HuH-7 (cell line): ENCODE measurements around the gene SPEN.
"Not testable (repeated sequence)": the region's sequence is repeated elsewhere in the genome, so short reads cannot be mapped to it uniquely, and the experiment has no call there.

Experiments used
- DNase-seq: peaks from one replicate; pipeline ENCODE4 v3.0.0; 2011; ENCODE audit warnings: low spot score

The SPEN gene, protein sequence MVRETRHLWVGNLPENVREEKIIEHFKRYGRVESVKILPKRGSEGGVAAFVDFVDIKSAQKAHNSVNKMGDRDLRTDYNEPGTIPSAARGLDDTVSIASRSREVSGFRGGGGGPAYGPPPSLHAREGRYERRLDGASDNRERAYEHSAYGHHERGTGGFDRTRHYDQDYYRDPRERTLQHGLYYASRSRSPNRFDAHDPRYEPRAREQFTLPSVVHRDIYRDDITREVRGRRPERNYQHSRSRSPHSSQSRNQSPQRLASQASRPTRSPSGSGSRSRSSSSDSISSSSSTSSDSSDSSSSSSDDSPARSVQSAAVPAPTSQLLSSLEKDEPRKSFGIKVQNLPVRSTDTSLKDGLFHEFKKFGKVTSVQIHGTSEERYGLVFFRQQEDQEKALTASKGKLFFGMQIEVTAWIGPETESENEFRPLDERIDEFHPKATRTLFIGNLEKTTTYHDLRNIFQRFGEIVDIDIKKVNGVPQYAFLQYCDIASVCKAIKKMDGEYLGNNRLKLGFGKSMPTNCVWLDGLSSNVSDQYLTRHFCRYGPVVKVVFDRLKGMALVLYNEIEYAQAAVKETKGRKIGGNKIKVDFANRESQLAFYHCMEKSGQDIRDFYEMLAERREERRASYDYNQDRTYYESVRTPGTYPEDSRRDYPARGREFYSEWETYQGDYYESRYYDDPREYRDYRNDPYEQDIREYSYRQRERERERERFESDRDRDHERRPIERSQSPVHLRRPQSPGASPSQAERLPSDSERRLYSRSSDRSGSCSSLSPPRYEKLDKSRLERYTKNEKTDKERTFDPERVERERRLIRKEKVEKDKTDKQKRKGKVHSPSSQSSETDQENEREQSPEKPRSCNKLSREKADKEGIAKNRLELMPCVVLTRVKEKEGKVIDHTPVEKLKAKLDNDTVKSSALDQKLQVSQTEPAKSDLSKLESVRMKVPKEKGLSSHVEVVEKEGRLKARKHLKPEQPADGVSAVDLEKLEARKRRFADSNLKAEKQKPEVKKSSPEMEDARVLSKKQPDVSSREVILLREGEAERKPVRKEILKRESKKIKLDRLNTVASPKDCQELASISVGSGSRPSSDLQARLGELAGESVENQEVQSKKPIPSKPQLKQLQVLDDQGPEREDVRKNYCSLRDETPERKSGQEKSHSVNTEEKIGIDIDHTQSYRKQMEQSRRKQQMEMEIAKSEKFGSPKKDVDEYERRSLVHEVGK (N-terminal part only)

DNA sequence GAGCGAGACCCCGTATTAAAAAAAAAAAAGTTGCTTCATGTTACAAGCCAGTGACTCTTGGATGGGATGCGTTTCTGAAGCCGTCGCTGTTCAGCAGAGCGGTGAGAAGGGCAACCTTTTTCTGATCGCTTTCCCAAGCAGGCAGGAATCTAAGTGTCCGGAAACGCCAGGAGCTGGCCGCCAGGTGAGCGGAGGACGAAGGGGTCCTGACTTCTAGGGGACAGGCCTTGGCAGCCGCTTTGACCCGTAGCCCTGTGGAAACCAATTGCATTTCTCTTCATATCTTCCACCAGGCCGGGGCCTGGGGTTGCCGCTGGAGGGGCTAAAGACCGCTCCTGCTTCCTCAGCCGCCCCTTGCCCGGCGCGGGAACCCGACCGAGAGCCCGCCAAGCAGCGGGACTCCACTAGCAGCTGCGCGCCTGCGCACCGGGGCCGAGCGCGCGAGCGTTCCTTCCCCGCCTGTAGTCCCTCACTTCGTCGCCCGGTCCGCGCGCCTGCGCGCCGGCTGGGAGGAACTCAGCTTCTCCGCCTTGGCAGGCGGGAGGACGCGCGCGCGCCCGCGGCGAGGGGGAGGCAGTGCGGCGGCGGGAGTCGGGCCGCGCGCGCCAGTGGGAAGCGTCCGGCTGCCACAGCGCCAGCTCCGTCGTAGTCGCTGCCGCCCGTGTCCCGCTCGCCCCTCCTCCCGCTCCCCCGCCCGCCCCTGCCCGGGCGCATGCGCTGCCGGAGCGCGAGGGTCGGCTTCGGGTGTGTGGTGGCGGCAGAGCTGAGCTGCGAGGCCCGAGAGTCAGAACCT, at the start of gene SPEN:
Gene SPEN, plus strand, starts transcription at position 608 of the 793 bp plus-strand sequence. CDS start 361 bp downstream, outside the sequence.
- DNase-seq = peak; percentile 87

DNA sequence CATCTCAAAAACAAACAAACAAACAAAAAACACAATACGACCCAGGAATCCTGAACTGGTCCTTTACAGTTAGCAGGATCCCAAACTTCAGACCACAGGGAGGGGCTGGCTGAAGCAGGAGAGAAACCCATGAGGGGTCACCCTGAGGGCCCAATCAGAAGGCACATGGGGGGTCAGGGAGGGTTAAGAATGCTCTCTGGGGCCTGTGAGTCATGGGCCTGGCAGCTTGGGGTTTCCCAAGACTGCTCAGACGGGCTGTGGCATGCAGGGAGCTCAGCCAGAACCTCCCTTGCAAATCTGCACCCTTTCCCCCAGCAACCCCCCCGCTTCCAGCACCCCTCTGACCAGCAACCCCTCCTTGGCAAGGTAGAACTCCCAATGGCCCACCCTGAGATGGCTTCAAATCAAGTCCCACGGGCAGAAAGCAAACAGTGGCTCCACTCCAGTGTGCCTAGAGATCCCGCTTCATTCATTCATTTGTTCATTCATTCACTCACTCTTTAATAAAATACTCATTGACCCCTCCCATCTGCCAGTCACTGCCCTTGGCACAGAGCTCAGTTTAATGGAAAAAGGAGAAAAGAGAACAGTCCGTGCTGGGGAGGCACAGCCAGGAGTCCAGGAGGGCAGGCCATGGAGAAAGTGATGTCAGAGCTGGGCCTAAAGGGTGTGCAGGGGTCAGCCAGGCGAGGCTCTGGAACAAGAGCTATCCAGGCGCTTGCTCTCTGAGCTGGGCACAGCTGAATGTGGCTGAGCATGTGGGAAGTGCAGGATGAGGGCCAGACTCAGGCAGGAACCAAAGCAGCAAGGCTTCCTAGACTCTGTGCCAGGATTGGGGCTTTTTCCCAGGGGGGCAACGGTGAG, 48.3 kb upstream of the SPEN start:
- DNase-seq = no peak

DNA sequence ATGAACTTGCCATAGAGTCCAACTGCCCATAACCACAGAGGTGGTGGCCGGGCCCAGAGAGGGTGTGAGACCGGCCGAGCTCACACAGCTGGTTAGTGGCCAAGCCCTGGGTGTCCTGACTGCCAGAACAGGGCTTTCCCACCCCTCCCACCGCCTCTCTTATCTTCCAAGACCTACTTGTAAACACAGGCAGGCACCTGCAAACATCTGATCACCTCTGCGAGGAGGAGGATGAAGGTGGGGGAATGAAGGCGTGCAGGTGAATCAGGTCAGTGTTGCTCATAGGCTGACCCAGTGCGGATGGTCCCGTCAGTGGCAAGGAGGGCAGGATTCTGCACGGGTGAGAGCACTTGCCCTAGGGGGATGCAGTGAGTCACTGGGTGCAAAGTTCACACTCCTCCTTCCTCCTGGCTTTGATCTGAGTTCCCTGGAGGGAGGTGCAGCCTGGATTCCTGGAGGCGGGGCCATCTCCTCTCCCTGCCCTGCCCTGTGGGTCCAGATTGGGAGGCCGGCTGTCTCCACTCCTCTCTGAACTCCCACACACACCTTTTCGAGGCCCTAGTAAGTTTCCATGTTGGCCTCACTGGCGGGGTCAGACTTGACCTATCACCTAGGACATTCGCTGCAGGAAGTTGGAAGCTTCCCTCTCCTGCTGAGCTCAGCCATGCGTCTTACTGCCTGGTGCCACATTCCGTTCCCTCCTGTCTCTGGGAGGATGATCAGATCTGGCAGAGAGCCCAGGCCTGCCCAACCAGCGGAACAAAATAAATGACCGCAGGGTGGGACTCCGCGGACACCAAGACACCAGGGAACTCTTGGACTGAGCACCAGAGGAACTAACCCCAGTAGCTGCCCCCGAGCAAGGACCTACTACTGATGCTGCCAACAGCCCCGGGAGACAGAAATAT, 47.3 kb upstream of the SPEN start:
- DNase-seq = peak; percentile 80

DNA sequence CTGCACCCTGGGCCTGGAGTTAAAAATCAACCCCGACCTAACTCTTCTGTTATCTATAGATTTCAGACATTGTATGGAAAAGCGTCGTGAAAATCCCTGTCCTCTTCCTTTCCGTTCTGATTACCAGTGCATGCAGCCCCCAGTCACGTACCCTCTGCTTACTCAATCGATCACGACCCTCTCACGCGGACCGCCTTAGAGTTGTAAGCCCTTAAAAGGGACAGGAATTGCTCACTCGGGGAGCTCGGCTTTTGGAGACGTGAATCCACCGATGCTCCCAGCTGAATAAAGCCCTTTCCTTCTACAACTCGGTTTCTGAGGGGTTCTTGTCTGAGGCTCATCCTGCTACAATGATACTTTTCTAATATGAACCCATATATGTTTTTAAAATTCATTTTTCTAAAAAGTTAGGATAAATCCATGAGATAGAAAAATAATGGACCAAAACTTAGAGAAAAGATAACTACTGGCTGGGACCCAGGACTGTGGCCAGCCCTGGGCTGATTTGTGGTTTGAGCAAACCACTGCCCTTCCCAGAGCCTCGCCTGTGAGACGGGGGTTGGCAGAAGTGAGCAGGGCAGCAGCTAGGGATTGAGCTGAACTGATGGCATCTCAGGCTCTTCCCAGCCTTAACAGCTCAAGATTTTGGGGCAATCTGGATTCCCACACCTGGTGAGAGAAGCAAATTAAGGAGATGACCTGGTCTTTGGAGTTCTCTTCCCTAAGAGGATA, 45.1 kb upstream of the SPEN start:
- no peak for DNase-seq

DNA sequence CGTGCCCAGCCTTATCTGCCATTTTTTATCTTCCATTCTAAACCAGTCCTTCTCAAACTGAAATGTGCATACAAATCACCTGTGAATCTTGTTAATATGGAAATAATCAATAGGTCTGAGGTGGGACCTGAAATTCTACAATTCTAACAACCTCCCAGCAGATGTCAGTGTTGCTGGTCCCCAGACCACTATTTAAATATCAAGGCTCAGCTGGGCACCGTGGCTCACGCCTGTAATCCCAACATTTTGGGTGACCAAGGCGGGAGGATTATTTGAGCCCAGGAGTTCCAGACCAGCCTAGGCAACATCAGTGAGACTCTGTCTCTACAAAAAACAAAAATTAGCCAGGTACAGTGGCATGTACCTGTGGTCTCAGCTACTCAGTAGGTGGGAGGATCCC, 44.1 kb upstream of the SPEN start:
- no peak for DNase-seq

DNA sequence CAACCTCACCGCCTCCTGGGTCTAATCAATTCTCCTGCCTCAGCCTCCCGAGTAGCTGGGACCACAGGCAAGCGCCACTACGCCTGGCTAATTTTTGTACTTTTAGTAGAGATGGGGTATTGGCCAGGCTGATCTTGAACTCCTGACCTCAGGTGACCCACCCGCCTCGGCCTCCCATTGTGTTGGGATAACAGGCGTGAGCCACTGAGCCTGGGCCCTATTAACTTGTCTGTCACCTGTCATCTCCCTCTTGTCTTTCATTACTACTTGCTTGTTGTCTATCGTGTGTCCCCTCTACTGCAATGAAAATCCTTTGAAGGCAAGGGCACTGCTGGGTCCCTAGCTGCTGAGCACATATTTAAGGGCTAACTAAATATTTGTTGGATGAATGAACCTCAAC, 43.4 kb upstream of the SPEN start:
- no peak for DNase-seq

DNA sequence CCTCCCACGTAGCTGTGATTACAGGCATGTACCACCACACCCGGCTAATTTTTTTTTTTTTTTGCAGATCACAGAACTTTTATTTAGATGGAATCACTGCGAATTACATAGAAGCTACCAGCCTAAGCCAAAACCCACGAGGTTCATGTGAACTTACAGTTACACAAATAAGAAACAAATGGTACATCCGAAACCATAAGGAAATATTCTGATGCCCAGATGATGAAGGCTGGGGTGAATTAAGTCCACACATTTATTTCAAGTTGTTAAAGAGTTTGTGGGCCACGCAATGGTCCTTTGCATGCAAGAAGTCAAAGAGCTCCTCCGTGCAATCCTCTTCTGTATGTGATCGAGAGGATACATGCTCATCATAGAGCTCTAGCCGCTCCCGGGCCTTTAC, 40.4 kb upstream of the SPEN start:
- DNase-seq = no peak

DNA sequence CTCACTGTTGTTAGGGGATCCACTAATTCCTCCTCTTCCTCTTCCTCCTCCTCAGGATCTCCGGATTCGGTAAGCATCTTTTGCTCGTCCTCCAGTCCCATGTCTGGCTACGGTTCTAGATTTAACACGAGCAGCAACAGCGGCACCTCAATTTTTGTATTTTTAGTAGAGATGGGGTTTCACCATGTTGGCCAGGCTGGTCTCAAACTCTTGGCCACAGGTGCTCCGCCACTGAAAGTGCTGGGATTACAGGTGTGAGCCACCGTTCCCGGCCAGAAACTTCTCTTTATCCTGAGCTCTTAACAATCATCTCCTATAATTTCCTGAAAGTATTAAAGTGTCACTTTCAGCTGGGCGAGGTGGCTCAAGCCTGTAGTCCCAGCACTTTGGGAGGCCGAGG, 40.0 kb upstream of the SPEN start, which contains the start of gene UQCRHL:
Gene UQCRHL, minus strand, starts transcription at position 101 of the 400 bp plus-strand sequence. Its CDS starts 0 bp downstream, at position 101.
- not testable (repeated sequence) for DNase-seq

DNA sequence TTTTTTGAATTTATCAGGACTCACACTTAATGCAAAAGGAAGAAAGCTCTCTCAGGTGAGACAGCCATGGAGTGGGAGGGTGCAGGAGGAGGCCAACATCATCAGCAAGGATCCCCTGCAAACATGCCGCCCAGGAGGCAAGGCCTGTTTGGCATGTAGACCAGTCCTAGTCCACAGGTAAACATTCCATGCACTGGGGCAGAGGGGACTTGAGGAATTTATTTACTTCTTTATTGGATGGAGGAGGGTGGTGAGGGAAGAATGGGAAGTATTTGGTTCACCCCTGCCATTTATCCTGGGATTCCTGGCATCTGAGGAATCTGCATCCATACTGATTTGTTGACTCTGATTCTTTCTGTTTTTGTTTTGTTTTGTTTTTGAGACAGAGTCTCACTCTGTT, 38.6 kb upstream of the SPEN start:
- DNase-seq = no peak

DNA sequence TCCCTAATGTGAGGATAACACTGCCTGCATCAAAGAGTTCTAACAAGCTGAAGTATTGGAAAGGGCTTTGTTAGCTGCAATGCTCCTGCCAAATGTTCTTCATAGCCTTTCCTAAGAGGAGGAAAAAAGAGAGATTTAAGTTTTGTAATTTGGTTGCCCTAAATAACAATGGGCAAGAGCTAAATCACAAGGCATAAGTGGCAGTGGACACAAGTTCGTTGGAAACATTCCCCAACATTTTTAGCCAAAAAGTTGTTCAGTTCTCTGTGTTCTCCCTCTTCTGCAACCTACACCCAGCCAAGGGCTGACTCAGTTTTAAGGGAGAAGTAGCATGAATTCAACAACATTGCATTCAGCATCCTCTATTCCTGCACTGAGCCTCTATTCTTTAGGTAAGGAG, 37.4 kb upstream of the SPEN start:
- no peak for DNase-seq

DNA sequence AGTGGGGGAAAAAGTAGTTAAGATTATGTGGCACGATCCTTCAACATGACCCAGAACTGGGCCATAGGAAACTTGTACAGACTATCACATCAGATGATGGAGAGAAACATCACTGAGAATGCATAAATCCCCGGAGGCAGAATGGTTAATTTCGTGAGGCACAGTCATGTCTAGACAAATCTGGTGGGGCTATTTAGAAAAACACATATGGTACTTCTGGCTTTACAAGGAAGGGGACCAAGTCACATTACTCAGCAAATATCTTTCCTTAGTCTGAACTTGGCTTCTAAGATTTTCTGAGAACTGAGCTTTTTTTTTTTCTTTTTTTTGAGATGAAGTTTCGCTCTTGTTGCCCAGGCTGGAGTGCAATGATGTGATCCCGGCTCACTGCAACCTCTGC, 30.8 kb upstream of the SPEN start:
- no peak for DNase-seq

DNA sequence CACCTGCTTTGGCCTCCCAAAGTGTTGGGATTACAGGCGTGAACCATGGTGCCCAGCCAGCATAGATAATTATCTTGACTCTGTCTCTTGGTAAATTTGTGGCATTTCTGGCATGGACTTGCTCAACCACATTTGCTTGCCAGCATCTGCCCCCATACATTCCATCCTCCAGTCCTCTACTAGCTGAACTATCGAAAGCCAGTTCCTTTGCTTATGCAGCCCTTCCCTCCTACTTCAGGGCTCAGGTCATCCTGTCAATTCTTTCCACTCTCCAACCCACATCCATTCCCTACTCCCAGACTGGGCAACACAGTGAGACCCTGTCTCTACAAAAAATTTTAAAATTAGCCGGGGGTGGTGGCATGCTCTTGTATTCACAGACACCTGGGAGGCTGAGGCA, 27.0 kb upstream of the SPEN start:
- DNase-seq = no peak

DNA sequence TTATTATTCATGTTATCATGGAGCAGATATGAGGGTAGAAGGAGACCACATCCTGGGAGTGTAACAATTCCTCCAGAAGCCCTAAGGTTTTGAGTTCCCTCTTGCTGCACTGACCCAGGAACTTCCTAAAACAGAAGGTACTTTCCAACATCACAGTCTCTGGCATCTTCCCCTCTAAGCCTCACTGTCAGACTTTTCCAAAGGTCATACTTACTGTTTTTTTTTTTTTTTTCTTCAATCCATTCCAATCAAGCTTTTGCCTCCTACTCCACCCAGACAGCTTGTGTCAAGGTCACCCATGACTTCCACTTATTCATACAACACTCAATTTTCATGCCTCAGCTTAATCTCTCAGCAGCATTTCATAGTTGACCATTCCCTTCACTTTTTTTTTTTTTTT, 21.7 kb upstream of the SPEN start:
- no peak for DNase-seq

DNA sequence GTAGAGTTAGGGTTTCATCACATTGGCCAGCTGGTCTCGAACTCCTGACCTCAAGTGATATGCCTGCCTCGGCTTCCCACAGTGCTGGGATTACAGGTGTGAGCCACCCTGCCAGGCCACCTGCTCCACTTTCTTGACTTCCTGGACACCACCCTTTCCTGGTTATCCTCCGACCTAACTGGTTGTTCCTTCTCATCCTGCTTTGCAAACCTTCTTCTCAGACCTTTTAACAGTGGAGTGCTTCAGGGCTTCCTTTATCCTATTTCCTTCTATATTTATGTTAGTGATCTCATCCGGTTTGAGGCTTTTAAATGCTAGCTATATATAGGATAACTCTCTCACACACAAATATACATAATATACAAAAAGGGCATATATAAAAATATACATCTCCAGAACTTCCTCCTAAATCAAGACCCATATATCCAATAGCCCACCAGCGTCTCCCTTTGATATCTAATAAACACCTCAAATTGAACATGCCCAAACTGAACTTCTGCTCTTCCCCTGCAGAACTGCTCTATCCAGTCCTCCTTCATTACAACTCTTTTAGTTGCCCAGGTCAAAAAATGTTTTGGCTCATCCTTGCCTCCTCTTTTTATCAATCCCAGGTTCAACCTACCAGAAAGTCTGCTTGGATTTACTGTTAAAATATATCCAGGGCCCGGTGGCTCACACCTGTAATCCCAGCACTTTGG, 20.5 kb upstream of the SPEN start:
- no peak for DNase-seq

DNA sequence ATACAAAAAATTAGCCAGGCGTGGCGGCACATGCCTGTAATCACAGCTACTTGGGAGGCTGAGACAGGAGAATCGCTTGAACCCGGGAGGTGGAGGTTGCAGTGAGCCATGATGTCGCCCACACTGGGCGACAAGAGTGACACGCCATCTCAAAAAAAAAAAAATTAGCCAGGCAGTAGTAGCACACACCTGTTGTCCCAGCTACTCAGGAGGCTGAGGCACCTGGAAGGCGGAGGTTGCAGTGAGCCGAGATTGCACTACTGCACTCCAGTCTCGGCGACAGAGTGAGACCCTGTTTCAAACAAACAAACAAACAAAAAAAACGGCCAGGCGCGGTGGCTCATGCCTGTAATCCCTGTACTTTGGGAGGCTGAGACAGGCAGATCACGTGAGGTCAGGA, 19.9 kb upstream of the SPEN start:
- not testable (repeated sequence) for DNase-seq

DNA sequence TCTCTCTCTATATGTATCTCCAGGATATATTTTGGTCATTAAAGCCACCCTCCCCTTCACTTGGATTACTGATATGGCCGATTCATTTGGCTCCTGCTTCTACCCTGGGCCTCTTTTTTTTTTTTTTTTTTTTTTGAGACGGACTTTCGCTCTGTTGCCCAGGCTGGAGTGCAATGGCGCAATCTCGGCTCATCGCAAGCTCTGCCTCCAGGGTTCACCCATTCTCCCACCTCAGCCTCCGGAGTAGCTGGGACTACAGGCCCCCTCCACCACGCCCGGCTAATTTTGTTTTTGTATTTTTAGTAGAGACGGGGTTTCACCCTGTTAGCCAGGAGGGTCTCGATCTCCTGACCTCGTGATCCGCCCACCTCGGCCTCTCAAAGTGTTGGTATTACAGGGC, 18.6 kb upstream of the SPEN start:
- not testable (repeated sequence) for DNase-seq

DNA sequence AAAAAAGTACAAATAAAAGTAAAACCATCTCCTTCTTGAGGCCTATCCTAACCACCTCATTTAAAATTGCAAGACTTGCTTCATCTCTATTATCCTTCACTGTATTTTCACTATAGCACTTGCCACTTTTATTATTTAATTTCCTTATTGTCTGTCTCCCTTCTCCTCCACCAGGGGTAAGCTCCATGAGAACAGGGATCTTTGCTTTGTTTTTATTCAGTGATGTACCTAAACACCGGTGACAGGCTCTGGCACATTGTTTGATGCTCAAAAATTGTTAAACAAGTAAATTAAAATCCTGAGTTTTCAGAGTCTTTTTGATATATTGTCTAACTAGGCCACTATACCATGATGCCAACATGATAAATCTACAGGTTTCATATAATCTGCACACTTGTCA, 17.2 kb upstream of the SPEN start:
- no peak for DNase-seq

DNA sequence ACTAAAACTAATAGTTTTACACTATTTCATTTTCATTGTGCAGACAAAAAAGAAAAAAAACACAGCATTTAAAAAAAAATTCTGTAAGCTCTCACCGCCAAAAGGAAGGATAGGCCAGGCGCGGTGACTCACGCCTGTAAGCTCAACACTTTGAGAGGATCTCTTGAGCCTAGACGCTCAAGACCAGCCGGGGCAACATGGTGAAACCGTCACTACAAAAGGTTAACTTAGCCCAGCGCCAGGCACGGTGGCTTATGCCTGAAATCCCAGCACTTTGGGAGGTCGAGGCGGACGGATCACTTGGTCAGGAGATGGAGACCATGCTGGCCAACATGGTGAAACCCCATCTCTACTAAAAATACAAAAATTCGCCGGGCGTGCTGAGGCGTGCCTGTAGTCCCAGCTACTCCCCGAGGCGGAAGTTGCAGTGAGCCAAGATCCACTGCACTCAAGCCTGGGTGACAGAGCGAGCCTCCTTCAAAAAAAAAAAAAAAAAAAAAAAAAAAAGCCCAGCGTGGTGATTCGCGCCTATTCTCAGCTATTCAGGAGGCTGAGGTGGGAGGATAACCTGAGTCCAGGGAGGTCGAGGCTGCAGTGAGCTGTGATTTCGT, 14.3 kb upstream of the SPEN start:
- DNase-seq = no peak
